CD1c-positive myeloid dendritic cell (primary cell): ENCODE data around the gene PLA2G4D.
"Not testable (repeated sequence)": the region's sequence is repeated elsewhere in the genome, so short reads cannot be mapped to it uniquely, and the experiment has no call there.

Source experiments
- DNase-seq: peaks from one replicate; pipeline ENCODE4 v3.0.0-alpha.2; 2016; ENCODE audit errors: extremely low spot score

Gene PLA2G4D

GRCh38 chr15:42091753-42092397 lies 2.5 kb downstream of the PLA2G4D start:
- DNase-seq: not testable (repeated sequence)

- DNase-seq: no peak
Measured at GRCh38 chr15:42090781-42091180, 3.6 kb downstream of the PLA2G4D start.

- DNase-seq: no peak
Measured at GRCh38 chr15:42090370-42090769, 4.0 kb downstream of the PLA2G4D start.

GRCh38 chr15:42089942-42090341 lies 4.4 kb downstream of the PLA2G4D start:
- DNase-seq: no peak

- no peak for DNase-seq
Measured at GRCh38 chr15:42088801-42089640, 5.3 kb downstream of the PLA2G4D start.

GRCh38 chr15:42087926-42088800 lies 6.2 kb downstream of the PLA2G4D start:
- no peak for DNase-seq

GRCh38 chr15:42087460-42087859 lies 6.9 kb downstream of the PLA2G4D start:
- DNase-seq: no peak

GRCh38 chr15:42085721-42086120 lies 8.6 kb downstream of the PLA2G4D start:
- DNase-seq: no peak

GRCh38 chr15:42085236-42085605 lies 9.1 kb downstream of the PLA2G4D start:
- no peak for DNase-seq

- peak; percentile 71 for DNase-seq
Measured at GRCh38 chr15:42084465-42085235, 9.7 kb downstream of the PLA2G4D start.

GRCh38 chr15:42083916-42084315 lies 10.4 kb downstream of the PLA2G4D start:
- DNase-seq: no peak

GRCh38 chr15:42083605-42083908 lies 10.8 kb downstream of the PLA2G4D start:
- no peak for DNase-seq

GRCh38 chr15:42082823-42083604 lies 11.3 kb downstream of the PLA2G4D start:
- no peak for DNase-seq

GRCh38 chr15:42082141-42082540 lies 12.2 kb downstream of the PLA2G4D start:
- DNase-seq: no peak

- DNase-seq: no peak
Measured at GRCh38 chr15:42080919-42081830, 13.2 kb downstream of the PLA2G4D start.

GRCh38 chr15:42080186-42080918 lies 14.0 kb downstream of the PLA2G4D start:
- DNase-seq: no peak

- DNase-seq: no peak
Measured at GRCh38 chr15:42079401-42079908, 14.9 kb downstream of the PLA2G4D start.

- no peak for DNase-seq
Measured at GRCh38 chr15:42078903-42079302, 15.5 kb downstream of the PLA2G4D start.

- DNase-seq: no peak
Measured at GRCh38 chr15:42077689-42078088, 16.7 kb downstream of the PLA2G4D start.
